ENCODE measurements around the gene H3-3A.

The H3-3A gene

DNA sequence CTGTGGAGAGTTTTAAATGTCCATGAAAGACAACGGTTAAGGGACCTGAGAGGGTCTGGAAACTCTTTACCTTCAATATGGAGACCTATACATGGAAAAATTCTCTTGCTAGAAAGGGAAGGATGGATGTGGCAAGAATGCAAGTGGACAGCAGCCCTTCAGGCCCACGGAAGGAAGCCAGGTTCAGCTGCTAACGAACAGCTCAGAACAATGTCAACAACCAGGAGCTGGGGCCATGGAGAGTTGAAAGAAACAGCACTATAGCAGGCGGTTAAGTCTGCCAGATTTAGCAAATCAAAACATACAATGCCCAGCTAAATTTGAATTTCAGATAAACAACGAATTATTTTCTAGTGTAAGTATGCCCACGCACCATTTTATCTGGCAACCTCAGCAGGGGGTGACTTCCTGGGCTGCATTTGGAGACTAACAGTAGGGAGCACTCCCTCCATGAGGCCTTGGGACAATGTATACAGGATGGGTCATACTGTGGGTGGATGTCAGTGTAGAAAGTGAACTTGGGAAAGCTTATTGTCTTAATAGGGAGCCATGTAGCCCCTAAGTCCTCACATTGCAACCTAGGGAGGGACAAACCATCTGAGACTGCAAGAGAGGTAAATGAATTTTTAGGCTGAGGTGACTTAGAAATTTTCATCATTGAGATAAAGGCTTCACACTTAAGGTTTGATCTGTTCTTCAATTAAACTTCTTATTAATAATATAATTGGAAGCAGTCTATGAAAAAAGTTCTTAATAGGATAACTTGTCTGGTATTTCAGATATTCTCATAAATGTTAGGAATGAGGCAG lies 7.8 kb upstream of the H3-3A start:
- no peak for DNase-seq (ENCODE audit: low read depth)

- no peak for DNase-seq (ENCODE audit: low read depth)
These were observed 2.8 kb upstream of the H3-3A start for GRCh38 chr1:226059709-226060108.

- DNase-seq (ENCODE audit: low read depth), result no peak
These were observed 2.1 kb upstream of the H3-3A start for GRCh38 chr1:226060427-226060826.

DNA sequence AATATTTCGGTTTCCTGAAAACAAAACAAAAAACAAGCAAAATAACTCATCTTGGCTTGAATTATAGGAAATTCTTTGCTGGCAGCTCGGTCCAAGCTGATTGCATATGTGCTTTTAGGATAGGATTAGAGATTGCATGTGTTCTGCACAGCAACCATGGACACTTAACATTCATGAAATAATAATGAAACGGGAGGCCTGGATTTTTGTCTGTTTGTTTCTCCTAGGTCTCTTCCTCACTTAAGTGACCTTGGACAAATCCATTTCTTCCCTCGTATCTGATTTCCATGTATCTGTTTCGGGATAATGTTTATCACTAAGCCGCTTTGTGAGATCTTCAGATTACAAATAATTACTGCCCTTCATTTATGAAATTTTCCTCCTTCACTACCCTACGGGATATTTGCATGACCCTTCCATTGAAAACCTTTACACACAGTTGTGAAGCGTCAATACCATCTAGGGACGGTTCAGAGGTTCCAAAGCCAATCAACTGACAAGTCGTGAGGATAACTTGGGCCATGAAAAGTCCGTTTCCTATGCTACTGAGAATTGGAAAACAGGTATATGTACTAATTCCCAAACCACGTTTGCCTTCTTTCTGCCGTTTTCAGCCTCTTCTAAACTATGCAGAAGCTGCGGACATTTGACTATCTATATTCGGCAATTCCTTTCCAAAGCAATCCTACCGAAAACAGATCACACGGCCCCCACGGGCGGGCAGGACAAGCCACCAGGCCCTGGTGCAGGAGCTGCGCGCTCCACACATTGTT lies 1.3 kb upstream of the H3-3A start:
- DNase-seq (ENCODE audit: low read depth), result no peak

DNA sequence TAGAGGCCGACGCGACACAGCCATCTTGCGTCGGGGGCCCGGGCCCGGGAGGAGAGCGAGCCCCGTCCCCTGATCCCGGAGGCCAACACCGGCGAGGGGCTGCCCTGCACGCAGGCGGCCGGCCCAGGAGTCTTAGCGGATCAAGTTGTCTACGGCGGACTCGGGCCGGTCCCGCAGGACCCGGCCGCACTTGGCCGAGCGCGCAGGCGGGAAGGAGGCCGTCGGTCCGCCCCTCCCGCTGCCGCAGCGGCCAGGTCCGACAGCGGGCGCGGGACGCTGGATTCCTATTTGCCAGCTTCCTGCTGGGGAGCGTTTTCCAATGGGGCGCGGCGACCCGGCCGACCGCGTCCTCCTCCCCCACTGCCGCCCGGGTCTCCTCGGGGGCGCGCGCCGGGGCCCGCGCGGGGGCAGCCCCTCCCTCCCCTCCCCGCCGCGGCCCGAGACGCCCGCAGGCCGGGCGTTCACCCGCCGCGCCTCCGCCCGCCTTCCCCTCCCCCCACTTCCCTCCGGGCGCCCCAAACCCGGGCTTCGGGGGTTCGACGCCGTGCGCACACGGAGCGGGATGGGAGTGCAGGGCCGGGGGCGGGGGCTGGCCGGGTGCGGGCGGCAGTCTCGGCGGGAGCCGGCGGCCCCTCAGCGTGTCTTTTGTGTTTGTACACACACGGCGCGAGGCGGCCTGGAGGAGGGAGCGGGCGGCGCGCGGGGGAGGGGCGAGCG lies 517 bp upstream of the H3-3A start:
- DNase-seq (ENCODE audit: low read depth), result no peak

DNA sequence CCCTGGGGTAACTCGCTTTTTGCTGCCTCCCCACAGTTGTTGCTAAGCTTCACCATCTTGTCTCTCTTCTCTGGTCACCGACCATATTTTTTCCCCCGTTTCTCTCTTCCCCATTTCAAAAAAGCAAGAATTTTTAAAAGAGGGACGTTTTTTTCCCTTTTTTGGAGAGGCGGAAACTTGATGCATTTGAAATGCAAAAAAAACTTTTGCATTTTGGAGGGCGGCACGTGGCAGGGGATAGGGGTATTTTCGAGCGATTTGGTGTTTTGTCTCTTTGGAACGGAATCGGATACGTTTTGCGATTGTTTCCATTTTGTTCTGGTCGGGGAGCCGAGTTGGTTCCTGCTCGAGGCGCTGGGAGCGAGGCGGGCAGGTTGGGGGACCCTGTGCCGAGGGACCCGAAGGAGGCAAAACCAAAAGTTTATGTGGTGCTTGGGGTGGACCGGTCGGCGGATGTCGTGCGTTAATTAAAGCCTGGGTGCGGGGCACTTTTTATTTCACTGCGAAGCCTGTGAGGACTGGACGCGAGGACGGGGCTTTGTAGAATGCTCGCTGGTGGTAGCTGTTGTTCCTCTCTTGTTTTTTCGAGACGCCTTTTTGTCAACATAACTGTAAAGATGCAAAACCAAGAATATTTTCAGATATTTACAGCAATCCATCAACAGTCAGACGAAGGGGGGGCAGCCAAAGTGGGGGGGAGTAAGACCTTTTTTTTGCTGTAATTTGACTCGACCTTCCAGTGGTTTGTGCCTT lies 884 bp downstream of the H3-3A start:
- peak; percentile 13 for DNase-seq (ENCODE audit: low read depth)

DNA sequence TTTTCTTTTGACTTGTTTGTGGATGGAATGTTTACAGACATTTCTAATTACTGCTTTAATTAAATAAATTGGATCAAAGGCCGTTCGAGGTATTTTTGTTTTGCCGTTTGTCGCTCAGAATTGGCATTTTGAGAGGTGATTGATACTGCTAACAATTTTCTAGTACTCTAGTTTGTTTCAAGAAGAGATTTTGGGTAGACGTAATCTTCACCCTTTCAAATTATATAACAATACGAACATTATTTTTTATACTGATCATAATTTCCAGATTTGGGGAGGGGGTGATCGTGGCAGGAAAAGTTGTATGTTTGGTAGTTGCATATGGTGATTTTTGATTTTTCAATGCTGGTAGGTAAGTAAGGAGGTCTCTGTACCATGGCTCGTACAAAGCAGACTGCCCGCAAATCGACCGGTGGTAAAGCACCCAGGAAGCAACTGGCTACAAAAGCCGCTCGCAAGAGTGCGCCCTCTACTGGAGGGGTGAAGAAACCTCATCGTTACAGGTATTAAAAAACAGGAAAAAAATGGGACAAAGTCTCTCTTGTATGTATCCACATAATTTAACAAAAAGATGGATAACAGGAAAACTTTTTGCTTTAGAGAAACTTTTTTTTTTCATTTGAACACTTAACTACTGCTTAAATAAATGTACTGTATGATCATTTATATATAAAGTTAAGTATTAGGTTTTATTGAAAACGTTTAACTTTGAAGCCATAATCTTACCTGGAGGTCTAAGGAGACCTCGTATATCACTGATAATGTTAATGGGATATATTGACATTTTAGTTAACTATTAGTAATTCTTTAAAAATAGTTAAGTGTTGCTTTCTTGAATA lies 1.7 kb downstream of the H3-3A start:
- DNase-seq (ENCODE audit: low read depth), result no peak

DNA sequence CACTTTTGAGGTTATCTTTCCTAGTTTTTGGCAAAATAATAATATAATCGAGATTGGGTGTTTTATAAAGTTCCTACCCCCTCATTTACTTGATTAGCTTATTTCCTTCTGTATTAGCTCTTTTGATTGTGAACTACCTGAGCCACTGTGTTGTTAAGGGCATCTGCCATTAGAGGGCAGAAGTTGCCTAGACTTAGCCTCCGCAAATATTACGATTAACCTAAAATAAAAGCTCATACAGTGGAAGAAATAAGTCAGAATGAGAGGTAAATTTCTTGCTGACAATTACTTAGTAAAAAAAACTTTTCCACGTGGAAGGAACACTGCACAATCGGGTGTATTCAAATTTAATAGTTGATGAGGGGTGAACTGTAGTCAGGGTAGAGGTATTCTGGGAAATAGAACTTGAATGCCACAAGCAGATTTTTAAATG lies 2.3 kb downstream of the H3-3A start:
- peak; percentile 44 for DNase-seq (ENCODE audit: low read depth)

DNA sequence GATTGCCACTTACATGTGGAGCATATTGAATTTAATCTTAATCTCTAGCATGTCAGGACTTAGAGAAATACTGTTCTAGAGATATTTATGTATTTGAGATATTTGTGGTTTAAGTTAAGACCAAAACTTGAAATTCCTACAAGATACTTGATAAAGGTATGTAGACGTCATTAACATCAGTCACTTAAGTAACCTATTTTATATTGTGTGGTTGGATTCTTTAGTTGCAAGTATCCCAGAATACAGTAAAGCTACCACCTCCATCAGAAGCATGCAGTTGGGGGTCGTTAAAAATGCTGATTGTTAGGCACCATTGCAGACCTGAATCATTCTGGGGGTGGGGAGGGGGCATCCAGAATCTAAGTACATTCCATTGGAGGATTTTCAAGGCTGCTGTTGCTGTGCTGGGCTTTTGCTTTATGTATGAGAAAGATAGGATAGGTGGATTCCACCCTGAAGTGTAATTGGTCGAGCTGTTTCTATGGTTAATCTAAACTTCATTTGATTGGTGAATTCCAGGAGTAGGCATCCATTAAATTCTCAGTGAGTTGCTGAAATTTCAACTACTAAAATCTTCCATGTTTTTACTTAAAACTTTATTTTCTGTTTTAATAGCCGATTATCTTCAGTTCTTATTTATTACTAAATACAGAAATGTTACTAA lies 4.0 kb downstream of the H3-3A start:
- DNase-seq (ENCODE audit: low read depth), result no peak

- DNase-seq (ENCODE audit: low read depth), result no peak
These were observed 7.4 kb downstream of the H3-3A start for GRCh38 chr1:226069811-226070489.

DNA sequence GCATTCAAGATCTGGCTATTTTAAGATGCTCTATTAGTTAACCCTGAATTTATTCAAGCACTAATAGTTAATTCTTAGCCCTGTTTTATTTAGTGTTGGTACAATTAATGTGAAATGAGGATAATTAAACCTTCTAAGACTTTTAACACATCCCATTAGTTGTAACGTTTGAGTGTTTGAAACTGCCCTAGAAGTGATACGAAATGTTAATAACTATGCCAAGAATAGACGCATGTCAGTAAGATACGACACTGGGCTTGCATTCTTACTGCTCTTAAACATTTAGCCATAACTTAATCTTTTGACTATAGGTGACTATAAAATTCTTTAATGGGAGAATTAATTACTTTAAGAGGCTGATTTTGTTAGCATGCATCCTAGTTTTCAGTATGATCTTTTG lies 9.8 kb downstream of the H3-3A start:
- DNase-seq (ENCODE audit: low read depth), result no peak

DNA sequence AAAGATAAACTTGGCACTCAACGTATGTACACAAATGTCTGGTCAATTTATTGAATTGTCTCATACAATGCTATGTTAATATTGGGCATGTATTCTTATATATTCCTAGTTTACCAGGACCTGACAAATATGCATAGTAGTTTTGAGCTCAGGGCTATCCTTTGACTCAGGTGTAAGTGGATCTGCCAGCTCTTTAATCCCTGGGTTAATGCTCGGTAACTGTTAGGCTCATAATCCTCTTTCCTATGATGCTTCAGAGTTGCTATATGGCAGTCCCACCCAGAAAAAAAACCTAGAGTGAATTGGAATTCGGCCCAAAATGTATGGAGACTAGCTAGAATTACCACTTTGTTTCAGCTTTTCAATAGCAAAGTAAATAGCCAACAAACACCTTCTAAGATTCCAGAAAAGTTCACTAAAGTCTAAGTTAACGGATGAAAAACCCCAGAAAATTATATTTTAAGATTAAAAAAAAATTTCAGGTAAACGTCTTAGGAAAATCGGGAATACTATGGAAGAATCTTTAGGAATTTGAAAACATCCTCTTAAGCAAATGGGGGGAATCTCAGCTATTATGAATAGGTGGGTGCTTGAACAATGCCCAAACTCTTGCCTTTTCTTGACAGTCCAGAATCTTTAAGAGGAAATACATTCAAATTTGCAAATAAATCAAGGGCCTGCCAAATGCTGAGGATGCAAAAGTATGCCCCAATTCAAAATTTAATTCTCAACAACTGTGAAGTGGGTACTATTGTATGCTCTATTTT lies 10.9 kb downstream of the H3-3A start:
- no peak for DNase-seq (ENCODE audit: low read depth)

DNA sequence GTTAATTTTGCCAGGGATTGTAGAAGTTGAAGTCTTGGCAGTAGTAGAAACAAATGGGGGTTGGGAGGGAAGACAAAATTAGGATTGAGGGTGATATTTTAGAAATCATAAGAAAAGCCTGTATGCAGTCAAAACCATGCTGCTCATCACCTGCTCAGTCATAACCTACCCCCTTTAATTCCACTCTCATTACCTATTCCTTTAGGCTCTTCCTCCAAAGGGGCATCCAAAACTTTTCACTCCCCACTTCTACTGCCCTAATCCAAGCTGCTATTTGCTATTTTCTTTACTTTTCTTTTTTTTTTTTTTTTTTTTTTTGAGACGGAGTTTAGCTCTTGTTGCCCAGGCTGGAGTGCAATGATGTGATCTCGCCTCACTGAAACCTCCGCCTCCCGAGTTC lies 11.5 kb downstream of the H3-3A start:
- no peak for DNase-seq (ENCODE audit: low read depth)

DNA sequence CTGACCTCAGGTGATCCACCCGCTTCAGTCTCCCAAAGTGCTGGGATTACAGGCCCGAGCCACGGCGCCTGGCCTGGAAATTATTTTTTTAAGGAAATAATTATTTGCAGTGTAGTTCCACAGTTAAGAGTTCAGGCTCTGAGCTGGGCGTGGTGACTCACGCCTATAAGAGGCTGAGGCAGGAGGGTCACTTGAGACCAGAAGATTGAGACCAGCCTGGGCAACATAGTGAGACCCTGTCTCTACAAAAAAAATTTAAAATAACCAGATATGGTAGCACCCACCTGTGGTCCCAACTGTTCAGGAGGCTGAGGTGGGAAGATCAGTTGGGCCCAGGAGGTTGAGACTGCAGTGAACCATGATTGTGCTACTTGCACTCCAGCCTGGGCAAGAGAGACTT lies 13.9 kb downstream of the H3-3A start:
- no peak for DNase-seq (ENCODE audit: low read depth)

- no peak for DNase-seq (ENCODE audit: low read depth)
These were observed 15.9 kb downstream of the H3-3A start for GRCh38 chr1:226078374-226078773.

DNA sequence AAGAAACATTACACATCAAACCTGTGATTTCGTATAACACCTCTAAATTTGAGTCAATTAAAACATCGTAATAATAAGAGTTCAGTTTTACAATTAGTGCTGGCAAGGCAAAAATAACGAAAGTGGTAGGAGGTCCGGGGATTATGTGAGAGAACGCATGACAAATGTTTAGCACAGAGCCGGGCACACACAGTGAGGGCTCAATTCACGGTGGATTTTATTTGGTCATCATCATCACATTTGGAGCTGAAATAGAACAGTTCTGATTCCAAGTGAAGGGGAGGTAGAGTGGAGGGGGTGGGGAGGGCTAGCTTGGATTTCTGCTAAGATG lies 20.0 kb downstream of the H3-3A start:
- no peak for DNase-seq (ENCODE audit: low read depth)

- no peak for DNase-seq (ENCODE audit: low read depth)
These were observed 20.4 kb downstream of the H3-3A start for GRCh38 chr1:226082959-226083301.

GRCh38 chr1:226083302-226084101 lies 21.0 kb downstream of the H3-3A start:
- DNase-seq (ENCODE audit: low read depth), result peak; percentile 90
